ENCODE results near the gene ALDH3B2. TPM values are rescaled to one million over a fixed set of nuclear protein-coding genes. Genes with fewer than 3 reads are reported as not detected.

ALDH3B2 gene
- total RNA-seq, 2 experiments from 2014 or later: 1.5 to 8.0 TPM

DNA sequence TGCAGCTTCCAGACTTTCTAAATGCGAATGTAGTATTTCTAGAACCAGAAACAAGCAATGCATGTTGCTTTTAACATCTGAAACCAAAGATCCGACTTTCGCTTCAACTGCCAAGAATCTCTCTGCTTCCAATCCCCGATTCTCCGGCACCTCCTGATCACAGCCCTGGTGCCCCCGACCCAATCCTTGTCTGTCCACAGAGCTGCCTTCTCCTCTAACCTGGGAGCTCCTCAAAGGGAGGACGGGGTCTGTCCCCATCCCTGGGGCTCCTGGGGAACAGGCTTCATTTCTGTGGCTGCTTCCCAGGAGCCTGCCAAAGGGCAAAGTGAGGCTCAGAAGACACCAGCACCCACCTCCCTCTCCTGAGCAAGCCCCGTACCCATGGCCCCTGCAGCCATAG is 521 bp downstream of the ALDH3B2 start:
- CTCF ChIA-PET (ENCODE audit: unreplicated experiment): no interaction called here
- POLR2A ChIA-PET: no interaction called here
- peaks cover 13% of the 10 kb centered on the region for H3K4me1 ChIP-seq (ENCODE audit: insufficient read depth, low read length, poor library complexity, severe bottlenecking)
- no peak overlapping the region for H3K4me2 ChIP-seq (ENCODE audit: low read length)
- DNase-seq (ENCODE audit: low spot score): no peak
- BruUV-seq (replicated peaks): no TSS peak
- H3K27ac ChIP-seq (ENCODE audit: low read depth, low read length, poor library complexity, severe bottlenecking): no peak overlapping the region
- TF ChIP-seq EZH2phosphoT487 (IDR thresholded peaks at IDR 0.05; ENCODE audit: borderline replicate concordance, low read depth, low read length): no peak
- TF ChIP-seq, protein P1, sequence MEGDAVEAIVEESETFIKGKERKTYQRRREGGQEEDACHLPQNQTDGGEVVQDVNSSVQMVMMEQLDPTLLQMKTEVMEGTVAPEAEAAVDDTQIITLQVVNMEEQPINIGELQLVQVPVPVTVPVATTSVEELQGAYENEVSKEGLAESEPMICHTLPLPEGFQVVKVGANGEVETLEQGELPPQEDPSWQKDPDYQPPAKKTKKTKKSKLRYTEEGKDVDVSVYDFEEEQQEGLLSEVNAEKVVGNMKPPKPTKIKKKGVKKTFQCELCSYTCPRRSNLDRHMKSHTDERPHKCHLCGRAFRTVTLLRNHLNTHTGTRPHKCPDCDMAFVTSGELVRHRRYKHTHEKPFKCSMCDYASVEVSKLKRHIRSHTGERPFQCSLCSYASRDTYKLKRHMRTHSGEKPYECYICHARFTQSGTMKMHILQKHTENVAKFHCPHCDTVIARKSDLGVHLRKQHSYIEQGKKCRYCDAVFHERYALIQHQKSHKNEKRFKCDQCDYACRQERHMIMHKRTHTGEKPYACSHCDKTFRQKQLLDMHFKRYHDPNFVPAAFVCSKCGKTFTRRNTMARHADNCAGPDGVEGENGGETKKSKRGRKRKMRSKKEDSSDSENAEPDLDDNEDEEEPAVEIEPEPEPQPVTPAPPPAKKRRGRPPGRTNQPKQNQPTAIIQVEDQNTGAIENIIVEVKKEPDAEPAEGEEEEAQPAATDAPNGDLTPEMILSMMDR (conservative IDR thresholded peaks at IDR 0.05; ENCODE audit: low read length): no peak
- intact Hi-C loops (cut with micrococcal nuclease; ENCODE audit: unreplicated experiment): no loop called here
- H3K9me3 ChIP-seq (ENCODE audit: low read length): no peaks in the 10 kb centered on the region
- H3K9me2 ChIP-seq (ENCODE audit: insufficient read depth, low read length): no peaks in the 10 kb centered on the region
- no peaks in the 10 kb centered on the region for H3K36me3 ChIP-seq (ENCODE audit: insufficient read depth, low read length)
- H3K4me3 ChIP-seq (ENCODE audit: low read depth, low read length, poor library complexity, severe bottlenecking): no peak overlapping the region
- peaks cover 5% of the 10 kb centered on the region; the same call in 1 of the 2 replicates for H3K79me2 ChIP-seq (ENCODE audit: insufficient read depth, low read depth, low read length)
- H2AFZ ChIP-seq (ENCODE audit: low read length): no peak overlapping the region
- H4K20me1 ChIP-seq (ENCODE audit: insufficient read depth, low read length): no peaks in the 10 kb centered on the region

DNA sequence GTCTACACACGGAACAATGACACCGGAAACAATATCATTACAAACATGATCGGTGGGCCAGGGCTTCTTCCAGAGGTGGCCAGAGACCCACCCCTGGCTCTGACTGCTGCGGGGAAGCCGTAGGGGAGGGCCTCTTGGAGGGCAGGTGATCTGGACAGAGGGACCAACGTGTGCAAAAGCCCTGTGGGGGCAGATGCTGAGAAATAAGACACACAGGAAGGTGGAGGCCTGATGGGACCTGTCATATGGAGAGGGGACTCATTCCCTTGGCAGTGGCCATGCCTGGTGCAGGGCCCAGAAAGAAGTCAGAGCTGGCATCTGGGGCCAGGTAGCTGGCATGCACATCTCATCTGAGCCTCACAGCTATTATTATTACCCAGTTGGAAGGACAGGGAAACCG is 1.1 kb downstream of the ALDH3B2 start:
- intact Hi-C loops (cut with micrococcal nuclease; ENCODE audit: unreplicated experiment): no loop called here
- ChIA-PET CTCF (ENCODE audit: unreplicated experiment) (no interaction called here), POLR2A (no interaction called here)
- Histone ChIP-seq H2AFZ (ENCODE audit: low read length) (no peak overlapping the region), H4K20me1 (ENCODE audit: insufficient read depth, low read length) (no peaks in the 10 kb centered on the region), H3K4me2 (ENCODE audit: low read length) (no peak overlapping the region), H3K9me2 (ENCODE audit: insufficient read depth, low read length) (no peaks in the 10 kb centered on the region), H3K27ac (ENCODE audit: low read depth, low read length, poor library complexity, severe bottlenecking) (no peak overlapping the region), H3K4me1 (ENCODE audit: insufficient read depth, low read length, poor library complexity, severe bottlenecking) (peaks cover 18% of the 10 kb centered on the region), H3K9me3 (ENCODE audit: low read length) (no peaks in the 10 kb centered on the region), H3K36me3 (ENCODE audit: insufficient read depth, low read length) (no peaks in the 10 kb centered on the region), H3K79me2 (ENCODE audit: insufficient read depth, low read depth, low read length) (peaks cover 10% of the 10 kb centered on the region; the same call in 1 of the 2 replicates), H3K4me3 (ENCODE audit: low read depth, low read length, poor library complexity, severe bottlenecking) (no peak overlapping the region)
- DNase-seq (ENCODE audit: low spot score): no peak
- no TSS peak for BruUV-seq (replicated peaks)
- TF ChIP-seq, protein P1 (conservative IDR thresholded peaks at IDR 0.05; ENCODE audit: low read length): no peak
- no peak for TF ChIP-seq EZH2phosphoT487 (IDR thresholded peaks at IDR 0.05; ENCODE audit: borderline replicate concordance, low read depth, low read length)

DNA sequence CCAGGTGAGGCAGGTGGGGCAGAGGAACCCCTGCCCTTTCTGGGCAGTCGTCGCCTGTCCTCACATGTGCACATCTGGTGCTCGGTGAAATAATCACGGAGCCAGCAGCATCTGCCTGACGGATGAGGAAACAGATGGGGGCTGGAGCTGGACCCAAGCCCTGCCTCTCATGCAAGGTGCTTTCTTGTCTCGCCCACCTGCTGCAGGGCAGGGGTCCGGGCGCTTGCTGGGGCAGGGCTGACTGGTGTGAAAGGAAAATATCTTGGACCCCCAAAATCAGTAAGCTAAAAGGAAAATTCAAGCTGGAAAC is 3.3 kb downstream of the ALDH3B2 start:
- no TSS peak for BruUV-seq (replicated peaks)
- Histone ChIP-seq H3K9me2 (ENCODE audit: insufficient read depth, low read length) (no peaks in the 10 kb centered on the region), H4K20me1 (ENCODE audit: insufficient read depth, low read length) (no peaks in the 10 kb centered on the region), H3K36me3 (ENCODE audit: insufficient read depth, low read length) (no peaks in the 10 kb centered on the region), H3K4me1 (ENCODE audit: insufficient read depth, low read length, poor library complexity, severe bottlenecking) (peaks cover 40% of the 10 kb centered on the region), H3K79me2 (ENCODE audit: insufficient read depth, low read depth, low read length) (peaks cover 10% of the 10 kb centered on the region; the same call in 1 of the 2 replicates), H3K4me2 (ENCODE audit: low read length) (no peak overlapping the region), H3K9me3 (ENCODE audit: low read length) (no peaks in the 10 kb centered on the region), H2AFZ (ENCODE audit: low read length) (no peak overlapping the region), H3K4me3 (ENCODE audit: low read depth, low read length, poor library complexity, severe bottlenecking) (no peak overlapping the region), H3K27ac (ENCODE audit: low read depth, low read length, poor library complexity, severe bottlenecking) (no peak overlapping the region)
- TF ChIP-seq, protein P1 (conservative IDR thresholded peaks at IDR 0.05; ENCODE audit: low read length): no peak
- no peak for TF ChIP-seq EZH2phosphoT487 (IDR thresholded peaks at IDR 0.05; ENCODE audit: borderline replicate concordance, low read depth, low read length)
- ChIA-PET CTCF (ENCODE audit: unreplicated experiment) (no interaction called here), POLR2A (interaction anchor here (1.0 to 1.4 kb wide), 2 partner anchors 20 to 23 kb away, joined by 4 to 5 read pairs; no protein-coding TSS in a partner anchor)
- intact Hi-C loops (cut with micrococcal nuclease; ENCODE audit: unreplicated experiment): no loop called here
- no peak for DNase-seq (ENCODE audit: low spot score)

Measured in OCI-LY7 (cell line).